ENCODE data around the gene LTF.

DNA sequence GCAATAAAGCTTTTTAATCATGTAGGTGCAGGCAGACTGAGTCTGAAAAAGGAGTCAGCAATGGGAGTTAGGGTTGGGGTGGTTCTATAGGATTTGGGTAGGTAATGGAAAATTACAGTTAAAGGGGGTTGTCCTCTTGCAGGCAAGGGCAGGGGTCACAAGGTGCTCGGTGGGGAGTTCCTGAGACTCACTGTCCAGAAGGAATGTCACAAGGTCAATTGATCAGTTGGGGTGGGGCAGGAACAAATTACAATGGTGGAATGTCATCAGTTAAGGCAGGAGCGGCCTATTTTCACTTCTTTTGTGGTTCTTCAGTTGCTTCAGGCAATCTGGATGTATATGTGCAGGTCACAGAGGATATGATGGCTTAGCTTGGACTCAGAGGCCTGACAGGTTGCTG lies 71.7 kb downstream of the LTF start:
- TF ChIP-seq EZH2 (IDR thresholded peaks at IDR 0.05; ENCODE audit: low read depth) (no peak), CTCF (conservative IDR thresholded peaks at IDR 0.05) (no peak)
